SK-MEL-5 (cell line): Measurements from ENCODE around the gene ZNF423. TPM values are rescaled to one million over a fixed set of nuclear protein-coding genes. Genes with fewer than 3 reads are reported as not detected.
A peak's percentile ranks its signal among the peaks of the same experiment; 100 is the strongest.

ENCODE experiments used
- DNase-seq: peaks from one replicate; pipeline ENCODE4 v3.0.0-alpha.2; 2016; ENCODE audit warnings: low read depth, low spot score
- in situ Hi-C: cut with HindIII; loops from 2 replicates; pipeline ENCODE4 v1.10.0; 2016; ENCODE audit warnings: low sequenced_read_pairs, high pct_unique_total_duplicates, low pct_unique_long_range_greater_than_20kb
- total RNA-seq: library from RNA; depleted of rRNA; stranded (reverse); fragments of >200 nt; shearing (Covaris generic); gene quantifications from 2 replicates; pipeline ENCODE4 v1.2.3, GENCODE V29; 2014

The ZNF423 gene
- total RNA-seq, 1 experiment from 2014 or later: not detected

DNA sequence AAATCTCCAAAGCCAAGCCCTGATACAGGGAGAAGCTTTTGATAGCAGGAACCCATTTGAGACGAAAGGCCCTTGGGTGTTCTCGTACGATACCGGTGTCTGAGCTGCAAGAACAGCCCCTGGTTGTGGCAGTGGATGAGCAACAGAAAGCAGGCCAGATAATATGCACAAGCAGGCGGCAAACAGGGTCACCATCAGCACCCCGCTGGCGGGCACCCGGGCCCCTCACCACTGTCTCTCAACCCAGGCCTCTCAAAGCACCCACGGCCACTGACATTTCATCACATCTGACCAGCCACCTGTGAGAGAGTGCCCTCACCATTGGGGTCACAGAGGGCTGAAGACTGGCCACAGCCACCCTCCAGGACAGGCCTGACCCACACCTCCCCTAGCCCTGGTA lies 252.0 kb downstream of the ZNF423 start:
- in situ Hi-C loops: no loop called here
- DNase-seq: no peak

DNA sequence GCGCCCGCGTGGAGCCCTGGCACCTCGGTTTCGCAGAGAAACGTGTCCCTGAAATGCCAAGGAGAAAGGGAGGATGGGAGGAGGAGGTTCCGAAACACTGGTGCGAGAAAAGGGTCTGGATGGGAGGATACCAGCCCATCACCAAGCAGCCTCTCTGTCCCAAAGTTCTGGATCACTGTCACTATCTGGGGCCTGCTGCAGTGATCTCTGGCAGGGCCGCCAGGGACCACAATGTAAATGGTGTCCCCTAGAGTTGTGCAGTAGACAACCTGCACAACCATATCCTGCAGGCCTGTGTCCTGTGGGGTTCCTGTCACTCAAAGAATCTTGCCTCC lies 253.0 kb downstream of the ZNF423 start:
- in situ Hi-C loops: no loop called here
- DNase-seq: no peak

DNA sequence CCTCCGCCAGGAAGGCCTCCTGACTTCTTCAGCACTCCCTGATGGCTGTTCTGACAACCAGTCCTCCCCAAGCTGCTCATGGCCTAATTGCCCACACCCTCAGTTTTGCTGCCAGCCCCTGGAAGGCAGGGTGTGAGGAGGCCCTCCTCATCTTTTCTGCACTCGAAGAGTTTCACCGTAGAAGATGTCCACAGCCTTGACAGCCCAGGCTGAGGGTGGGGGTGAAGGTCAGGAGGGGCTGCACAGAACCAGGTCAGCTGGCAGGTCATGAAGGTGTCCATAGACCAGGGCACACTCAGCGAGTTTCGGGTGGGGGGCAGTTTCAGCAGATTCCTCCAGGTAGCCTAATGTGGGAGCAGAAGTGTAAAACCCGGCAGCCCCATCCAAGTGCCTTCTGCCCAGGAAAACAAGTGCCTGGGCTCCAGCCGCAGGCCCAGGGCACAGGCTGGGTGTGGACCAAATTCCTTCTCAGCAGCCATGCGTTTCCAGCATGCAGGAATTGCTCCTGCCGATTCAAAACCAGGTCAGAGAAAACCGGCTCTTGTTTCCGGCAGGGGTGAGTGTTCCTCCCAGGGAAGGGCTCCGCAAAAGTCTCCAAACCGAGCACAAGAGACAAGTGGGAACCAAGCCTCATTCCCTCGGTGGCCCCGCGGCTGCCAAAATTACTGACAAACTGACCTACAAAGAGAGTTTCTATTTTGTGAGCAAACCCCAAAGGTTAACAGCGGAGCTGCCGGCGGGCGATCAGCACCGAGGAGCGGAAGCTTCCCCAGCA lies 253.5 kb downstream of the ZNF423 start:
- DNase-seq: no peak
- in situ Hi-C loops: no loop called here

DNA sequence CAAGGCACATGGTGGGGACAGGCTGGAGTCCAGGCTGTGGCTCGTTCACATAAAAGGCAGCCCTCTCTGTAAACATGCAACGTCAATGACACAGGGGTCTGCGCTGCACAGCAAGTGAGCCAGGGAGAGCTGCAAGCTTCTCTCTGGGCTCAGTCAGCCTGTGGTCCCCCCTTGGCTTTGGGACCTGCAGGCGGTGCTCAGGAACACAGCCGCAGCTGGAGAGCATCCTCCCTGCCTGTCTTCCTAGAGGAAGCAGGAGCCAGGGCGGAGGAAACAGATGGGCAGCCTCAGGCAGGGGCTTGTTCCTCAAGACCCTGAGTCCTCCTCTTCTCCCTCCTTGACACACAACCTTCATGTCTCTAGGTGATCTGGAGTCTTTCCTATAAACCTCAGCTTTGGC lies 254.3 kb downstream of the ZNF423 start:
- in situ Hi-C loops: no loop called here
- DNase-seq: no peak

DNA sequence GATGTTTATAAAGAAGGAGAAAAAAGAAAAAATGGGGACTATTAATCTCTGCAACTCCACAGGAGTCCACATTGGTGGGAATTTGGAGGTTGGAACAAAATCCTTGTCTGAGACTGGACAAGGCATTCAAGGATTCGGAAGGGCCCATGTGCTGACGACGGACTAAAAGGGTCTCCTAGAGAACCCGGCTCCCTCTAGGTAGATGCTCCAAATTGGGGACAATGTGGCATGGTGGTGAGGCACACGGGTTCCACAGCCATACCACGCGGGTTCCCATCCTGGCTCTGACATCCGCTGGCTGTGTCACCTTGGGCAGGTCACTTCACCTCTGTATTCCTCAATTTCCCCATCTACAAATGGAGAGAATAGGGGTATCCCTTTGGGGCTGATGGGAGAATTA lies 254.9 kb downstream of the ZNF423 start:
- in situ Hi-C loops: no loop called here

DNA sequence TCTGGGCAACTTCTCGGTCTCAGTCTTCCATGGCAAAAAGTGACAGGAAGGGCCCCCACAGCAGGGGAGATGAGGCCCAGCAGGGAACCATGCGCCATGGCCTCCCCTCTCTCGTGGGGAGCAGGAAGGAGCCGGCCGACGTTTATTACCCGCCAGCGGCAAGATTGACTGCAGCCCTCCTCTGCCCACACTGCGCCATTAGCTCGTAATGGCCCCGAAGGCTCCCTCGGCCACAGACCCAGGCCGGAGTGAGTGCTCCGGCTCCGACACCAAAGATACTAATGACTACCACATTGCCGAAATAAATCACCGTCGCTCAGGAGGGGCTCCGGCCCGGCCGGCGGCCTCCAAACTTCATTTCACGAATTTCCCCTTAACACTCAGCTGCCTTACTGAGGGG lies 255.4 kb downstream of the ZNF423 start:
- no peak for DNase-seq
- in situ Hi-C loops: no loop called here

More for the DNA sequence above, 254.9 kb downstream of the ZNF423 start:
- DNase-seq: no peak

DNA sequence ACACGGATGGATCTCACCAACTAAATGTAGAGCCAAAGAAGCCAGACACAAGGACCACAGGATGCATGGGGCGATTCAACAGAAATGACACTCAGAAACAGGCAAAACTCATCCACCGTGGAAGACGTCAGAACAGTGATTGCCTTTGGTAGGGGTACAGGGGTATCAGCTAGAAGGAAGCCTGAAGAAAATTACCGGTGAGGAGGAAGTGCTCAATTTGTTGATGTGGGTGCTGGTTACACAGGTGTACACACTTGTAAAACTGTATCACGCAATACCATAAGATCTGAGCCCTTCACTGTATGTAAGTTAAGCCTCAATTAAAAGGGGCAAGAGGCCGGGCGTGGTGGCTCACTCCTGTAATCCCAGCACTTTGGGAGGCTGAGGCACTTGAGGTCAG lies 256.2 kb downstream of the ZNF423 start:
- in situ Hi-C loops: no loop called here
- no peak for DNase-seq

DNA sequence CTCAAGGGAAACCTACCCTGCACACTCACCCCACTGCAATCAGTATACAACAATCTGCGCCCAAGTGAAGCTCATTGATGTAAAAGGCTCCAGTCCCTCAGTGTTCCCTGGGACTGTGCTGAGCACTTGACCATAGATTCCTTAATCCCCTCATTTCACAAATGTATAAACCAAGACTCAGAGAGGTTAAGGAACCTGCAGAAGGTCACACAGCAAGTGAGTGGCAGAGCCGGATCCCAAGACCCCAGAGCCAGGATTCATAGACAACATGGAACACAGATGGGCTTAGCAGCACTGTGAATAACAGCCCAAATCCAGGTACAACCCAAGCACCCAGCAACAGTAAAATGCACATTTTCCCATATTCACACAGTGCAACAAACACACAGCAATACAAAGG lies 256.6 kb downstream of the ZNF423 start:
- in situ Hi-C loops: no loop called here
- no peak for DNase-seq

DNA sequence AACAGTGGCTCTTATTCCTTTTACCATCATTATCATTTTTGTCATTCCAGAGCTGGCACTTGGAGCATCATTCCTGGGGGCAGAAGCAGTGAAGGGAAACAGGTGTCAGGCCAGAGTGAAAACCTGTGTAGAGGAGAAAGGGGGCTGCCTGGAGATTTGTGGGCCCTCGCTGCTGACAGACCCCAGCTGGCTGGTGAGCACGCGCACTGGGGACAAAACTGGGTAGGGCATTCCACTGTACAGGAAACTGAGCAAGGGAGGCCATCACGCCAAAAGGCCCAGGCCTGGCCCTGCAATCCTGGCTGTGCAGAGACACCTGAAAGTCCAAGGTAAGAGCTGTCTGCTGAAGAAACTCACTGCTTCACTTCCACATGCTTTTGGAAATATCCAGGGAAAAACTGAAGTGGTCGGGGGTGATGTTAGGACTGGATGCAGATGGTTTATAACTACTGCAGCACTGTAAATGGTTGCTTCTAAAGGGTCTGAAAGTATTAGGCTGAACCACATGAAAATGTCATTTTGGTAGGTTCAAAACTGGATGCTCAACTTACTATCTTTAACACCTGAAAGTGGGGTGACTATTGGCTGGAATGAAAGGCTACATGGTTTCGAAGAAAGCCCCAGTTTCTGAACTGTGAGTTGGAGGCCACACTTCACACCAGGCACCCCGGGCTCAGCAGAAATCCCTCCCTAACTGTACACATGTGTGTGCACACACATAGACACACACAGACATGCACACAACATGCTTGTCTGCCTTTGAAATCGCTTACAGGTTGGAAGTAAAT lies 257.3 kb downstream of the ZNF423 start:
- no peak for DNase-seq
- in situ Hi-C loops: no loop called here

DNA sequence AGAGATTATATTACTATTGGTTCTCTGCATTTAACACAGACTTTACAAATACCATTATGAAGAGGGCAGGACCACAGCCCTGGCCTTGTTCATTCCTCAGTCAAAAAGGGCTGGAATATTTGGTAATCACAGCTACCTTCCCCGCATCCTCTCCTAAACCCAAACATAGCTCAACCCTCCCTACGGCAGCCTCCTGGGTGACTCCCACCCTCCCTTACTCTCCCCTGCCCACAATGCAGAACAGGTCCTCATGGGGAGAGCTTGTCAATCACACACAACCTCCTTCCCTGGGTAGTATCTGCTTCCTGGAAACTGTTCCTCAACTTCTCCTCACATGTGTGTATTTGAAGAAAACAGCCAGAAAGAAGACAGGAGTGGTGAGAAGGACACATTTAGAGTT lies 258.1 kb downstream of the ZNF423 start:
- no peak for DNase-seq
- in situ Hi-C loops: no loop called here

DNA sequence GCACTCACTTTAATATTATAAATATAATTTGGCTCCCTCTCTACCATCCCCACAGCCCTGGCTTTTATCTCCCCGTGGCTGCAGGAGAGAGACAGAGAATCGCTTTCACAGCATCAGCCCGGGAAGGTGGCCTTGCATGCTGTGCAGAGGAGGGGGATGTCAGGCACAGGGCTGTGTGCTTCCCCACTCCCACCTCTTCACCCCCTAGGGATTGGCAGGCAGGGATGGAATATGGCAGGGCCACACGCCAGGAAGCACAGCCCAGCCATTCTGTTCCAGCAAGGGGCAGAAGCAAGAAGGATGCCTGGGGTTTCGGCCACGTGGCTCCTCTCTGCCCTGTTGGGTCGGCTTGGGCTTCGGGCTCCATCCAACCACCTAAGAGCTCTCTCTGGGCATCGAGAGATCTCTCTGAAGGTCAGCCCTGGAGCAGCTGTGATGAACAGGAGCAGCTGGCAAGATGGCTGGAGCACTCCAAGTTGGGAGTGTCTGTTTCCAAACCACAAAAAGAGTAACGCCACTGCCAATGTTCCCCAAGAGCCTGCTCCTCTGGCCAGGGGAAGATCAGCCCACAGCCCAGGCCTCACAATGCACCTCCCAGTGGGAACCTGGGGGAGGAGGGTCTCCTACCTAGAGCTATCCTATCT lies 259.1 kb downstream of the ZNF423 start:
- in situ Hi-C loops: no loop called here

DNA sequence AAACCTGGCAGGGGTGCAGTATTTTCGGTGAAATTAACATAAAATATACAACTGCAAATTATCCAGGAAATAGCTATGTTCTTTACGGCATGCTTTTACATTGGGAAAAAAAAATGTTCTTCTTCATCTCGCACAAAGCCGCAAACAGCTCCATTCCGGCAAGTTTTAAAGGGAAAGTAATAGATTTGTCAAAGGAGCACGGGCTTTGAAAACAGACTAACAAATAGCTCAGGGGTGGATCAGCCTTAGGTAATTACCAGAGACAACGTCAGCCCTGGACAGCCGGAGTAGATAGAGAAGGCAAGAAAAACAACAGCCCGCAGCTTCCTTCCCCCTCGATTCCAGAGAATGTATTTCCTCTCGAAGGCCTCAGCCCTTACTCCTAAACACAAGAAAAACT lies 259.8 kb downstream of the ZNF423 start:
- in situ Hi-C loops: no loop called here
- no peak for DNase-seq

More for the DNA sequence above, 259.1 kb downstream of the ZNF423 start:
- DNase-seq: no peak

DNA sequence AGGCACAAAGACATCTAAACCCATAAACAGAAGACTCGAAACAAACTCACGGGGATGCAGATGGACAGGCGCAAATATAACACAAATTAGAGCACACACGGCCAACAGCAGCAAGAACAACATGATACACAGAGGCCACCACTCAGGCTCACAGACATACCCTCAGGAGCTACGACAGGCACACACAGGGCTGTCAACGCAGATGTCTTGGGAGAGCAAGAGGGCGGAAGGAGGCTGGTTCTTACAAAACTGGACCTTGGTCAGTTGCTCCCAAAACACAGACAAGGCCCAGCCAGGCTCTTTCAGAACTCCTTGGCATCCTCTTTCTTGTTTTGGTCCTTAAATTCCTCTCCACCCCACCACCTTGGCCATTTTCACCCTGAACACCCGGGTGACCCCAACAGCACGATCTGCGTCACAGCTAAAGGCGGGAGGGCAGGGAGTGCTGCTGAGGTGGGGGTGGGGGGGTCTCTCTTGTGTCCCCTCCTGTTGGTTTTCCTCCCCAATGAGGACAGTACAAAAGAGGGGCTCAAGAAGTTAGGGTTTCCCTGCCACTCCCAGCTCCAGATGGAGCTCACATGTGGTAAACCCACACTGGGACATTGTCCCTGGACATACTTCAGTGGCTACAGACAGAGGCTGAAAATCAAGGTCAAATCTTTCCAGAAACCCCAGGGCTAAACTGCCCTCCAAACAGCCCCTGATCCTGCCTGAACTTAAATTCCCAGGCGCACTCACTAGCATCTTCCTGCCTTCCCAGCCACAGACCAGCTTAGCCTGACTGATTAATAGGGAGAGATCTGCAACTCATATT lies 261.0 kb downstream of the ZNF423 start:
- in situ Hi-C loops: no loop called here
- no peak for DNase-seq

DNA sequence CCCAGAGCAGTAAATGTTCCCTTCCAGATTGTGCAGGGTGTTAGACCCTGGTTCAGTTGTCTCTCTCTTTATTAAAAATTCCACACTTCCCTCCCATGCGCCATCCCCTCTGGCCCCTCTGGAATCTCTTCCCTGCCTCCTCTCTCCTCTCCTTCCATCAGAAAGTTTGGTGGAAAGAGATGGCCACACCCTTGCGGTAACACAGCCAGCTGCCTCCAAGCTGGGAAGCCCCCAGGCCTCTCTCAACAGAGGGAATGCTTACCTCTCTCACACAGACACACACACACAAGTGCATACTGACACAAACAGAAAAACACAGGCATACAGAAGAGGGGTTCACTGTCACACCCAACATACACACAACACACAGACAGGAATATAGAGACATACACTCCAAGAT lies 261.8 kb downstream of the ZNF423 start:
- in situ Hi-C loops: no loop called here
- no peak for DNase-seq

DNA sequence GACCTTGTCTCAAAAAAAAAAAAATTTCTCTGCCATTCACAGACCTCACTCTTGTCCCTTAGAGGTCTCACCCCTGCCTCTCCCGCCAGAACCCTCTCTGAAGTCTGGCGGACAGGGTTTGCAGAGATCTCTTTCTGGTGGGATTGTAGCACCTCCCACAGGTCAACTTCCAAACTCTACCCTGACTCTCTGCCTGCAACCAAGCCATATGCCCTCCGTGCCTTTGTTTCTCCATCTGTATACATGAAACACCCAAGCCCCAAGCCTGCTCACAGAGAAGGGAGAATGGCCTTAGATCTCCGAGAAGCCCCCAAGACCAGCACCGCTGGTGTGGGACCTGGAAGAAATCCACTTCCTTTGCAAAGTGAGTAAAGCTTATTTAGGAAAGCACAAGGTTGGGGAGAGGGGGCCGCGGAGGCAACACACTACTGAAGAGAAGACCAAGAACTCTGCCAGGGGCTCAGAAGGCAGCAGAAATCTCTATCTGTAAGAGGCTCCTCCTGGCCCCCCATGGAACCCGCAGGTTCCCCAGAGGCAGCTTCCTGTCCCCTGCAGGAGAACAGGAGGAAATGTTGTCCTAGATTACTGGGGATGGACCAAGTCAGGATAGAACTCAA lies 262.4 kb downstream of the ZNF423 start:
- in situ Hi-C loops: no loop called here
- DNase-seq: peak; percentile 15

DNA sequence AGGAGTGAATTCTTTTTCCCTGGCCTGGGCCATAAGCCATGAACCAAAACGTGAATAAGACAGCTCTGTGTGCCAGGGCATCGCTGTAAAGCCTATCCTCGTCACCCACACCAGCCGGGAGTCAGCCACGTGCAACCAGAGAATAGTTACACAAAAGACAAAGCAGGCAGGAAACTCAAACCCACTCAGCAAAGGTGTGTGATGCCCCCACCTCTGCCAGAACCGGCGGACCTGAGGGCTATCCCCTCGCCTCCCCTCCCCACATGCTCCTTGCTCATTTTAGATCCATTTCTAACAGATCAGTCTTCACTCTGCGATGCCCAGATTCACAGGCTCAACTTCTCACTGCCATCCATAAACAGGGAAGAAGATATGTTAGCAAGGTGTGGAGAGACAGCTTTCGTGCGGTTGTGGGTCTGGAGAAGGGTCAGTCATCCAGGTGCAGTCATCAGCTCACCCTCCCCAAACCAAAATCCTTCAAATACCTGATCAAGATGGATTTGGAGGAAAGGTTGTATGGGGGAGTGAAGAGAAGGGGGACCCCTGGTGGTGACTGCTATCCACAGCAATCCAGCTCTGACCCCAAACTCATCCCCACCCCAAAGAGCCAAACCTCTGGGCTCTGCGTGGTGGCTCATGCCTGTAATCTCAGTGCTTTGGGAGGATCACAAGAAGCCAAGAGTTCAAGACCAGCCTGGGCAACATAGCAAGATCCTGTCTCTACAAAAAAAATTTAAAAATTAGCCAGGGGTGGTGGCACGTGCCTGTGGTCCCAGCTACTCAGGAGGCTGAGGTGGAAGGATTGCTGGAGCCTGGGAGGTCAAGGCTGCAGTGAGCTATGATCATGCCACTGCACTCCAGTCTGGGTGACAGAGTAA lies 263.1 kb downstream of the ZNF423 start:
- in situ Hi-C loops: no loop called here
- DNase-seq: peak; percentile 46
